Measurements from ENCODE around the gene GNA15.

DNA sequence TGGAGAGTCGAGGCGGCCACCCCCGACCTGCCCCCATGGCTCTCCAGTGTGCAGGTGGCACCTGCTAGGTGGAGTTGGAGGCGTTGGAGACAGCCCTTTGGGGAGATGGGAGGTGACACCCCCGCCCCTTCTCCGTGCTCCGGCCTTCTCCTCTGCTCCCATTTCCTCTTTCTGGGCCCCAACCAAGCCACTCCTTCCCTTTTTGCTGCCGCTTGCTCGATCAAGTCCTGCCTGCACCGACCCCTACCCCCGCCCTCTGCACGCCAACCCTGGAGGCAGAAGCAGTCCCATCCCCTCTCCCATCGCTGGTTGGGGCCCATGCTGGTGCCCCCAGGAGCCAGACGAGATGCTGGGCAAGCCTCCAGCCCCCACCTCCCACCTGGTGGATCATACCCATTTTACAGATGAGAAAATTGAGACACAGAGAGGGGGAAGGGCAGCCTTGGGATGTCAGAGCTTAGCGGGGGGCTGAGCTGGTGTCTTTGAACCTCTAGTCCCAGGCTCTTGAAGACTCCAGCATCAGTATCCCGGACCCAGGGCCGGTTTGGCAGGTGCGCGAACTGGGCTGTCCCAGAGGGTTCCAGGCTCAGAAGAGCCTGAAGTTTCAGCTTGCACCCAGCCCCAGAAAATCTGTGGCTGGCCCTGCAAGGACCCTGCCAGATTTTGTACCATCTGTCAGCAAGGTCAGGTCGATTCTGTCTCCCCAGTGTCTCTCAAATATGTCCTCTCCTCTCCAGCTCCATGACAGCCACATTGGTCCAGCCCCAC, 10.3 kb downstream of the GNA15 start:
- no peak for TF ChIP-seq NR2C2 (CRISPR knock-in tag; IDR thresholded peaks at IDR 0.05)
- TF ChIP-seq, protein P1, sequence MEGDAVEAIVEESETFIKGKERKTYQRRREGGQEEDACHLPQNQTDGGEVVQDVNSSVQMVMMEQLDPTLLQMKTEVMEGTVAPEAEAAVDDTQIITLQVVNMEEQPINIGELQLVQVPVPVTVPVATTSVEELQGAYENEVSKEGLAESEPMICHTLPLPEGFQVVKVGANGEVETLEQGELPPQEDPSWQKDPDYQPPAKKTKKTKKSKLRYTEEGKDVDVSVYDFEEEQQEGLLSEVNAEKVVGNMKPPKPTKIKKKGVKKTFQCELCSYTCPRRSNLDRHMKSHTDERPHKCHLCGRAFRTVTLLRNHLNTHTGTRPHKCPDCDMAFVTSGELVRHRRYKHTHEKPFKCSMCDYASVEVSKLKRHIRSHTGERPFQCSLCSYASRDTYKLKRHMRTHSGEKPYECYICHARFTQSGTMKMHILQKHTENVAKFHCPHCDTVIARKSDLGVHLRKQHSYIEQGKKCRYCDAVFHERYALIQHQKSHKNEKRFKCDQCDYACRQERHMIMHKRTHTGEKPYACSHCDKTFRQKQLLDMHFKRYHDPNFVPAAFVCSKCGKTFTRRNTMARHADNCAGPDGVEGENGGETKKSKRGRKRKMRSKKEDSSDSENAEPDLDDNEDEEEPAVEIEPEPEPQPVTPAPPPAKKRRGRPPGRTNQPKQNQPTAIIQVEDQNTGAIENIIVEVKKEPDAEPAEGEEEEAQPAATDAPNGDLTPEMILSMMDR (IDR thresholded peaks at IDR 0.05): no peak
- no peak for TF ChIP-seq NFYB (CRISPR knock-in tag; conservative IDR thresholded peaks at IDR 0.05; ENCODE audit: low read depth)
- no peak for TF ChIP-seq CREB1 (CRISPR knock-in tag; IDR thresholded peaks at IDR 0.05)
- no peak for TF ChIP-seq MXD4 (CRISPR knock-in tag; IDR thresholded peaks at IDR 0.05; ENCODE audit: borderline replicate concordance)
- TF ChIP-seq, protein P2, sequence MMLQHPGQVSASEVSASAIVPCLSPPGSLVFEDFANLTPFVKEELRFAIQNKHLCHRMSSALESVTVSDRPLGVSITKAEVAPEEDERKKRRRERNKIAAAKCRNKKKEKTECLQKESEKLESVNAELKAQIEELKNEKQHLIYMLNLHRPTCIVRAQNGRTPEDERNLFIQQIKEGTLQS (CRISPR knock-in tag; conservative IDR thresholded peaks at IDR 0.05): no peak
- no peak for TF ChIP-seq ZNF121 (CRISPR knock-in tag; IDR thresholded peaks at IDR 0.05)
- TF ChIP-seq PREB (CRISPR knock-in tag; IDR thresholded peaks at IDR 0.05; ENCODE audit: borderline replicate concordance): no peak
- TF ChIP-seq USF1 (CRISPR knock-in tag; IDR thresholded peaks at IDR 0.05): no peak
- no peak for TF ChIP-seq ZNF396 (CRISPR knock-in tag; IDR thresholded peaks at IDR 0.05; ENCODE audit: borderline replicate concordance)

Measured in WTC11 (cell line).